NK-92 treated with Interleukin-12 subunit alpha and Interleukin-12 subunit beta, amount 100 ng/mL, for 24 hours (cell line): ENCODE data around the gene IQSEC1.

Experiments used
- DNase-seq: peaks from one replicate; lab custom pipeline; 2025; lab: John Stamatoyannopoulos, UW

Gene IQSEC1

DNA sequence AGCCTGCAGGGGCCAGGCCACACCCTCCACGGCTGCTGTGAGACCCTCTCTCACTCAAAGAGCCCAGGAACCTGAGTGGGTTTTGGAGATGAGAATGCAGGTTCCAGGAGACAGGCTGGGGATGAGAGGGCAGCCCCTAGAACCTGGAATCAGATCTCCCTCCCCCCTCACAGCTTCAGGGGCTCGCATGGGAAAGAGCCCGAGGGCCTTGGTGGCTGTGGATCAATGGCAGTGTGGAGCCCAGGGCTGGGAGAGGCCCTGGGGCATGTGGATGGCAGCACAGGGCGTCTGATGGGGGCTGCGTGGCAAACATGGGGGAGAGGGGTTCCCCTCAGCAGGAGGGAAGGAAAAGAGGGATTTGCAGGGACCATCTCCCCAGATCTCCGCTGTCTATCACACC, 119.0 kb downstream of the IQSEC1 start:
- no peak for DNase-seq

- DNase-seq = no peak
Observed at GRCh38 chr3:12953201-12953995, 119.8 kb downstream of the IQSEC1 start.

DNA sequence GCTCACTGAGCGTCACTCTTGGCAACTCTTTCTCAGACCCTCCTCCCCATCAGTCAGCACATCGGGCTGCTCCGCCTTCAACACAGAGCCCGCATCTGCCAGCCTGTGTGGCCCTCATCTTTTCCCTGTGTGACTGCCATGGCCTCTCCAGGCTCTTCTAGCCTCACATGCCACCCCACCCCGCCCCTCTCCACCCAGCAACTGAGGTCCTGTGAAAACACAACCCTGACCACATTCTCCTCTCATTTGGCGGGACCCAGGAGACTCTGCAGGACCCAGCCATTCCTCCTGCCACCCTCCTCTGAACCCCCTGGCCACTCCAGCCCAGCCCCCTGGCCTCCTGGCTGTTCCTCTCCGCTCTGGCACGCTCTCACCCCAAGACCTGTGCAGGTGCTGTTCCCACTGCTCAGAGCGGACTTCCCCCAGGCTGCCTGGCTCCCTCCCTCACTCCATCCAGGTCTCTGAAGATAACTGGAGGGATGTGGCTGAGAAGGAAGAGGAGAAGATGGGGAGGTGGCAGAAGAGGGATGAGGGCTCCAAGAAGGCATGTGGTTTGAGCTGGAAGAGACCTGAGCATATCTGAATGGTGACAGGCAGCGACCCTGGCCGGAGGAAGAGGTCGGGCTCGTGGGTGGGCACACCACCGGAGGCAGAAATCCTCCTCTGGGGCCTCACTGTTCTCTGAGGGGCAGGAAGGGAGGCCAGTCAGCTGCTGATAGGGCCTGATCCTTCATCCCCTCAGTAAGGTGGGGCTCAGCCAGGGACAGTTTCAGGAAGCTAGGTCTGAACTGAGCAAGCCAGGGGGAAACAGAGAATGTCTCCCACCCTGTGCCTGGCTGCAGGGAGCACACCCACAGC, 120.7 kb downstream of the IQSEC1 start:
- DNase-seq = no peak

DNA sequence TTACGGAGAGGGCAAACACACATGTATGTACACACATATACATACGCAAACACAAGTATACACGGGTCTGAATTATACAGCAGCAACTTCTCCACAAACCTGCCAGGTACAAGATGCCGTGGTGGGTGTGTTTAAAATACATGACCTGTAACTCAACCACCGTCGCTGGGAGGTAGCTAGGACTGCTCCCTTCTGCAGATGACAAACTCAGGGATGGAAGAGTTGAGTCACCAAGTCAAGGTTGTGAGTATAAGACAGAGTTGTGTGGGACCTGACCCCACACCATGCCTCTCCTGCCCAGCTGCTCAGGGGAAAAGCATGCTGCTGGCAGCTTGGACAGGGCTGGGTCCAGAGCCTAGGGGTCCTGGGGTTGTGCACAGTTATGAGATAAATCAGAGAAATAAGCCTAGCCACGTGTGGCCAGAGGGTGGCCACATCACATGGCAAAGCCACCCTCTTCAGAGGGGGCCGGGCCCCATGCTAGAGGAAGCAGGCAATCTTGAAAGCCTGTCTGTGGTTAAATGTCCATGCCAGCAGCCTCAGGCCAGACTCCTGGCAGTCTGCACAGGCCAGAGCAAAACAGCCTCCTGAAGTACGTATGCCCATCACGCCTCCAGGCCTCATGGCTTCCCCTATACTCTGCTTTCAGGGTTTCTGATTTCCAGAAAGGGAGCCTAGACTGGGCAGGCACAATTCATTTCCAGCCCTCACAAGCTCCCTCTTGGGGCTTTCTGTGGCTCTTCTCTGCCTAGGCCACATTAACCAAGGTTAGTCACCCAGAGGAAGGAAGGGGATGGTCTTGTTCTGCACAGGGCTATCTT, 124.1 kb downstream of the IQSEC1 start:
- DNase-seq = peak; percentile 27

DNA sequence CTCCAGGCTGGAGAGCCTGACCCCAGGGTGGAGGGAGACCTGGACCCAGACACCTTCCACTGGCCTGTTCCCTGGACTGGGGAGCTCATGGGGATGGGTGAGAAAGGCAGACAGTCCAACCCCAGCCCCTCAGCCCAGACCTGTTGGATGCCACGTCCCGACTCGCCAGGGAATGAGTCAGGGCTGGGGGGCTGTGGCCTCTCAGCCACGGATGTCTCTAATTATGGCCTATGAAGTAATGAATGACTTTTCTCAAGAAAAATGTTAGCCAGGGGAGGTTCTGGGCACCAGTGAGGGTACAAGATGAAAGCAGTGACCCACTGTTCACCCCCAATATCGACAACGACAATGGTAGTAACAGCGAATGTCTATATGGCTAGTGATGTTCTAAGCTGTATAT, 124.9 kb downstream of the IQSEC1 start:
- no peak for DNase-seq

- DNase-seq = no peak
Observed at GRCh38 chr3:12947504-12948369, 125.5 kb downstream of the IQSEC1 start.

- no peak for DNase-seq
Observed at GRCh38 chr3:12946649-12947316, 126.4 kb downstream of the IQSEC1 start.

- no peak for DNase-seq
Observed at GRCh38 chr3:12946251-12946648, 127.0 kb downstream of the IQSEC1 start.

DNA sequence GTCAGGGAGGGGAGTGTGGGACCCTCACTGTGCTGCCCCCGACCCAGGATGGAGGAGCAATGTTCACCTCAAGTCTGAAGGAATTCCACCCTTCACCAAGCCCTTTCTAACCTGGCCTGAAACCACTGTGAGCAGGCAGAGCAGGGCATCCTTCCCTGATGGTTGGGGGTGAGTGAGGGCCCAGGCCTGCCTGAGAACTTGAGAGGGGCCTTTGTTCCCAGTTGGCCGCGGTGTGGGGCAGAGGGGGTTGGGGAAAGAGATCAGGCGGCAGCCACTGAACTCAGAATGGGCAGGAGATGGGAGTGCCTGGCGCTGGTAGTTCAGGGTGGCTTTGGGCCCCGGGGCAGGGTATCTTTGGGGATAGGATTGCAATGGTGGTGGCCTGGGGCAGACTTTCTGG, 128.4 kb downstream of the IQSEC1 start:
- DNase-seq = no peak

- no peak for DNase-seq
Observed at GRCh38 chr3:12944413-12944812, 128.8 kb downstream of the IQSEC1 start.

DNA sequence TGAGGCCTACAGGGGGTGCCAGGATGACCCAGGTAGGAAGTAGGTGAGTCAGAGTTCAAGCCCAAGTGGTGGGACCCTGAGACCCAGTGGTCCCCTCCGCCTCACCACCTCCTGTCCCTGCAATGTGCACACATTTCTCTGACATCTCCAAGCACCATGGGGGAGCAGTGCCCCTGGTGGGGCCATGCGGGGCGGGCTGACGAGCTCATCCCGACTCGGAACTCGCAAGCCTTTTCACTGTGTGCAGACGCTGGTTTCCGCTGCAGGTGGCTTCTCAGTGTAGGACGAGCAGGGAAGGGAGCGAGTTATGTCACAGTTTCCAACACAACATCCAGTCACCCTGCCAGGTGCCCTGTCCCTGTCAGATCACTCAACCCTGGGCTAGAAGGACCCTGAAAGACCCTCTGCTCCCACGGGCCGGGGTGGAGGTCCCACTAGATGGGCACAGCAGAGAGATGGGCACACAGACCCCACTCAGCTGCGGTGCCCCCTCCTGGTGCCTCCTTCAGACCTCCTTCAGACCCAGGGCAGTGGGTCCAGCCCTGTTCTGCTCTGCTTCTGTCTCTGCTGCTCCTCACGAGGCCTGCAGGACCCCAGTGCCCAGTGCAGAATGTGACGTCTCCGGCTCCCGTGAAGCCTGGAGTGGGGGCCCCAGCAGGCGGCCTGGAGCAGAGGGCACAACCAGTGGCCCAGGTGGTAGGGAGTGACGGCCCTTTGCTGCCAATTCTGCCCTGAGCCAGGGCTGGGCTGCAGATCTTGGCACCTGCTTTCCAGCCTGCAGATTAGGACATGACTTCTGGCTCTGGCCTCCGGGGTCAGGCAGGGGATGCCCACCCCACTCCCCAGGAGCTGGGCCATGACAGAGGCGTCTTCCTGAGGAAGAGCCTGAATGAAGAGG, 129.9 kb downstream of the IQSEC1 start:
- DNase-seq = no peak

- DNase-seq = no peak
Observed at GRCh38 chr3:12941495-12942023, 131.7 kb downstream of the IQSEC1 start.

DNA sequence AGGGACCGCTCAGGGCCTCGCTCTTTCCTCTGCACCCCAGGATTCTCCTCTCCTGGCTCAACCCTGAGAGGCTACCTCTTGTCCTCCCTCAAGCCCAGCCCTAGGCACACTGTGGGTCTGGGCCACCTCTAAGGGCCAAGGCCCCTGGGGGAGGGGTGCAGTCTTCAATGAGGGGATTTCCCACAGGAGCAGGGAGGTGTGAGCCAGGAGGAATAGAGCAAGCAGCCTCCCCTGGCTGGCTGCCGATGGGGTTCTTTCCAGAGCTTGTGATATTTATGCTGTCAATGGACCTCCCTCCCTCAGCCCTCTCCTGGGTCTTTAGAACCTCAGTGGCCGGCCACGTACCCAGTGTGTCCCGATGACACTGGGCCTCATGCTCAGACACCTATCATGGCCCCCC, 132.4 kb downstream of the IQSEC1 start:
- no peak for DNase-seq

DNA sequence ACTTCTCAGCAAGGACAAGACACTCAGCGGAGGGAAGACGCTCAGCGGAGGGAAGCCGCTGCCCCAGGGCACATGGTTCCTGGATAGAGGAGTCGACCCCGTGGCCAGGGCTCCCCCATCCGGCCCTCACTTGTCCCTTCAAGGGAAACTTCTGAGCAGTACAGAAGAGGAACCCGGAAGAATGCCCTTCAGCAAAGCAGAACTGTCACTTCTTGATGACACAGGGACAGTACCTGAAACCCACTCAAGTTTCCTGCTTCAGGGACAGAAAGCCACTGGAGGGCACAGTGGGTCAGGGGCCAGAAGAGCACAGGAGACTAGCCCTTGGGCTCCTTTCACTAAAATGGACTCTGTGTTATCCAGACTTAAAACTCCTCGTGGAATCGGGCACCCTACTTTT, 134.1 kb downstream of the IQSEC1 start:
- no peak for DNase-seq

- DNase-seq = no peak
Observed at GRCh38 chr3:12938258-12938711, 134.9 kb downstream of the IQSEC1 start.

GRCh38 chr3:12935861-12936830, 137.1 kb downstream of the IQSEC1 start:
- no peak for DNase-seq

- no peak for DNase-seq
Observed at GRCh38 chr3:12935023-12935860, 138.0 kb downstream of the IQSEC1 start.
